Fibroblast of skin of right biceps (primary cell): ENCODE results near the gene RAP1GAP2.
"Not testable (repeated sequence)": the region's sequence is repeated elsewhere in the genome, so short reads cannot be mapped to it uniquely, and the experiment has no call there.

Source experiments
- DNase-seq: peaks from one replicate; pipeline ENCODE4 v3.0.0-alpha.2; 2013

Gene RAP1GAP2

GRCh38 chr17:2796164-2797125 is at the start of gene RAP1GAP2:
Gene RAP1GAP2, plus strand, starts transcription at chr17:2796438. Its CDS starts 90 bp downstream, at chr17:2796528.
- DNase-seq: no peak

- no peak for DNase-seq
Measured at GRCh38 chr17:2749058-2749783, 47.0 kb upstream of the RAP1GAP2 start, which contains the start of gene CCDC92B. Gene CCDC92B, minus strand, starts transcription at chr17:2749652. Its CDS starts 14,507 bp downstream, at chr17:2735145.

- DNase-seq: peak; percentile 57
Measured at GRCh38 chr17:2749784-2750181, 46.5 kb upstream of the RAP1GAP2 start.

GRCh38 chr17:2750721-2751120 is 45.5 kb upstream of the RAP1GAP2 start:
- no peak for DNase-seq

- DNase-seq: no peak
Measured at GRCh38 chr17:2751491-2751890, 44.7 kb upstream of the RAP1GAP2 start.

GRCh38 chr17:2755891-2756724 is 40.1 kb upstream of the RAP1GAP2 start:
- no peak for DNase-seq

GRCh38 chr17:2758870-2759269 is 37.4 kb upstream of the RAP1GAP2 start:
- no peak for DNase-seq

- no peak for DNase-seq
Measured at GRCh38 chr17:2770129-2770528, 26.1 kb upstream of the RAP1GAP2 start.

- no peak for DNase-seq
Measured at GRCh38 chr17:2775206-2775605, 21.0 kb upstream of the RAP1GAP2 start.

- no peak for DNase-seq
Measured at GRCh38 chr17:2776589-2777241, 19.5 kb upstream of the RAP1GAP2 start.

- DNase-seq: no peak
Measured at GRCh38 chr17:2777242-2777867, 18.9 kb upstream of the RAP1GAP2 start.

GRCh38 chr17:2778489-2778888 is 17.7 kb upstream of the RAP1GAP2 start:
- no peak for DNase-seq

GRCh38 chr17:2779545-2779944 is 16.7 kb upstream of the RAP1GAP2 start:
- DNase-seq: no peak

GRCh38 chr17:2780256-2780655 is 16.0 kb upstream of the RAP1GAP2 start:
- DNase-seq: no peak

- no peak for DNase-seq
Measured at GRCh38 chr17:2780931-2781454, 15.2 kb upstream of the RAP1GAP2 start.

- DNase-seq: not testable (repeated sequence)
Measured at GRCh38 chr17:2781598-2781997, 14.6 kb upstream of the RAP1GAP2 start.

GRCh38 chr17:2782055-2782454 is 14.2 kb upstream of the RAP1GAP2 start:
- peak; percentile 32 for DNase-seq

- DNase-seq: no peak
Measured at GRCh38 chr17:2783310-2784030, 12.8 kb upstream of the RAP1GAP2 start.

- DNase-seq: no peak
Measured at GRCh38 chr17:2784864-2785263, 11.4 kb upstream of the RAP1GAP2 start.

- not testable (repeated sequence) for DNase-seq
Measured at GRCh38 chr17:2785376-2785775, 10.9 kb upstream of the RAP1GAP2 start.
